WI38 (cell line): ENCODE data around the gene NKIRAS1.

Experiments
- H3K4me3 ChIP-seq: 2 replicates; pipeline ENCODE4 v1.5.1; 2011; ENCODE audit warnings: low read depth, mild to moderate bottlenecking, control low read depth, low read length
- CTCF ChIP-seq: IDR thresholded peaks from 2 replicates; pipeline ENCODE4 v1.5.1; 2012; ENCODE audit warnings: low read depth, mild to moderate bottlenecking, control low read depth, low read length

Gene NKIRAS1

GRCh38 chr3:23941440-23941839 is 24.6 kb upstream of the NKIRAS1 start:
- H3K4me3 ChIP-seq, result no peak overlapping the region

GRCh38 chr3:23940775-23941174 is 24.0 kb upstream of the NKIRAS1 start:
- TF ChIP-seq CTCF, result no peak
- H3K4me3 ChIP-seq, result no peak overlapping the region

More at GRCh38 chr3:23941440-23941839, 24.6 kb upstream of the NKIRAS1 start:
- TF ChIP-seq CTCF, result no peak

- no peak for TF ChIP-seq CTCF
- H3K4me3 ChIP-seq, result no peak overlapping the region
Measured at GRCh38 chr3:23938688-23939087, 21.9 kb upstream of the NKIRAS1 start.

GRCh38 chr3:23937296-23937695 is 20.5 kb upstream of the NKIRAS1 start:
- TF ChIP-seq CTCF, result no peak
- no peak overlapping the region for H3K4me3 ChIP-seq

- TF ChIP-seq CTCF, result no peak
- H3K4me3 ChIP-seq, result no peak overlapping the region
Measured at GRCh38 chr3:23934253-23934652, 17.5 kb upstream of the NKIRAS1 start.

- H3K4me3 ChIP-seq, result no peak overlapping the region
- TF ChIP-seq CTCF, result no peak
Measured at GRCh38 chr3:23932571-23932970, 15.8 kb upstream of the NKIRAS1 start.

GRCh38 chr3:23931597-23931996 is 14.8 kb upstream of the NKIRAS1 start:
- H3K4me3 ChIP-seq, result no peak overlapping the region
- TF ChIP-seq CTCF, result no peak
